ENCODE results near the gene SUCLA2.

The SUCLA2 gene

GRCh38 chr13:48042894-48043293 lies 41.8 kb upstream of the SUCLA2 start:
- H3K27me3 ChIP-seq (ENCODE audit: low read length): no peaks in the 10 kb centered on the region
- TF ChIP-seq CTCF (IDR thresholded peaks at IDR 0.05; ENCODE audit: insufficient read depth, low read length, poor library complexity, severe bottlenecking) (no peak), EZH2phosphoT487 (conservative IDR thresholded peaks at IDR 0.05; ENCODE audit: low read length) (no peak)
- no peak overlapping the region for H3K4me3 ChIP-seq (ENCODE audit: insufficient read depth, low read length, poor library complexity, severe bottlenecking)
- H3K27ac ChIP-seq (ENCODE audit: low read depth, low read length): no peak overlapping the region
- no peak overlapping the region for H2AFZ ChIP-seq (ENCODE audit: low read depth, low read length, severe bottlenecking)
- peaks cover 15% of the 10 kb centered on the region for H3K79me2 ChIP-seq (ENCODE audit: insufficient read depth, low read length)
- peaks cover 26% of the 10 kb centered on the region for H3K36me3 ChIP-seq (ENCODE audit: low read length)
- no peak overlapping the region for H3K9ac ChIP-seq (ENCODE audit: low read length)
- H3K9me3 ChIP-seq (ENCODE audit: insufficient read depth, low read length): no peaks in the 10 kb centered on the region
- H3K4me2 ChIP-seq (ENCODE audit: low read depth, low read length, poor library complexity, severe bottlenecking): no peak overlapping the region
- H3F3A ChIP-seq (ENCODE audit: insufficient read depth): peaks cover 21% of the 10 kb centered on the region; the same call in 1 of the 2 replicates
- no peaks in the 10 kb centered on the region for H4K20me1 ChIP-seq (ENCODE audit: low read depth, low read length)
- no peaks in the 10 kb centered on the region for H3K9me2 ChIP-seq (replicated peaks; ENCODE audit: insufficient read depth, low read length)

DNA sequence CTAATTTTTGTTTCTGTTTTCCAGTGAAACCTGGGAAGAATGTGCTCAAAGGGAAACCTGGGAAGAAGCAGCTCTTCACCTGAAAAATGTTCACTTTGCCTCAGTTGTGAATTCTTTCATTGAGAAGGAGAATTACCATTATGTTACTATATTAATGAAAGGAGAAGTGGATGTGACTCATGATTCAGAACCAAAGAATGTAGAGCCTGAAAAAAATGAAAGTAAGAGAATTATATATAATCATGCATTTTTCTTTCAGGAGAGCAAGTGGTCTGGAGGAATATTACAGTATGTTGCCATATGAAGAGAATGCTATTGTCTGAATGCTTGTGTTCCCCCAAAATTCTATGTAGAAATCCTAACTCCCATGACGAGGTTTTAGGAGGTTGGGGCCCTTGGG lies 39.8 kb upstream of the SUCLA2 start:
- Histone ChIP-seq H3K9me3 (ENCODE audit: insufficient read depth, low read length) (no peaks in the 10 kb centered on the region), H2AFZ (ENCODE audit: low read depth, low read length, severe bottlenecking) (no peak overlapping the region), H3K36me3 (ENCODE audit: low read length) (peaks cover 21% of the 10 kb centered on the region), H3K4me2 (ENCODE audit: low read depth, low read length, poor library complexity, severe bottlenecking) (no peak overlapping the region), H3F3A (ENCODE audit: insufficient read depth) (peaks cover 36% of the 10 kb centered on the region), H3K27ac (ENCODE audit: low read depth, low read length) (no peak overlapping the region), H4K20me1 (ENCODE audit: low read depth, low read length) (no peaks in the 10 kb centered on the region), H3K9ac (ENCODE audit: low read length) (no peak overlapping the region), H3K4me3 (ENCODE audit: insufficient read depth, low read length, poor library complexity, severe bottlenecking) (no peak overlapping the region), H3K79me2 (ENCODE audit: insufficient read depth, low read length) (peaks cover 23% of the 10 kb centered on the region), H3K9me2 (replicated peaks; ENCODE audit: insufficient read depth, low read length) (no peaks in the 10 kb centered on the region), H3K27me3 (ENCODE audit: low read length) (no peaks in the 10 kb centered on the region)
- TF ChIP-seq EZH2phosphoT487 (conservative IDR thresholded peaks at IDR 0.05; ENCODE audit: low read length) (no peak), CTCF (IDR thresholded peaks at IDR 0.05; ENCODE audit: insufficient read depth, low read length, poor library complexity, severe bottlenecking) (no peak)

GRCh38 chr13:48040049-48040448 lies 39.0 kb upstream of the SUCLA2 start:
- Histone ChIP-seq H3K9ac (ENCODE audit: low read length) (no peak overlapping the region), H3K27me3 (ENCODE audit: low read length) (no peaks in the 10 kb centered on the region), H3K36me3 (ENCODE audit: low read length) (peaks cover 17% of the 10 kb centered on the region), H3K79me2 (ENCODE audit: insufficient read depth, low read length) (peaks cover 26% of the 10 kb centered on the region), H3K9me3 (ENCODE audit: insufficient read depth, low read length) (no peaks in the 10 kb centered on the region), H4K20me1 (ENCODE audit: low read depth, low read length) (no peaks in the 10 kb centered on the region), H2AFZ (ENCODE audit: low read depth, low read length, severe bottlenecking) (no peak overlapping the region), H3K4me2 (ENCODE audit: low read depth, low read length, poor library complexity, severe bottlenecking) (no peak overlapping the region), H3K27ac (ENCODE audit: low read depth, low read length) (no peak overlapping the region), H3K9me2 (replicated peaks; ENCODE audit: insufficient read depth, low read length) (no peaks in the 10 kb centered on the region), H3K4me3 (ENCODE audit: insufficient read depth, low read length, poor library complexity, severe bottlenecking) (no peak overlapping the region), H3F3A (ENCODE audit: insufficient read depth) (peaks cover 33% of the 10 kb centered on the region)
- TF ChIP-seq CTCF (IDR thresholded peaks at IDR 0.05; ENCODE audit: insufficient read depth, low read length, poor library complexity, severe bottlenecking) (no peak), EZH2phosphoT487 (conservative IDR thresholded peaks at IDR 0.05; ENCODE audit: low read length) (no peak)
